ENCODE measurements around the gene GSTO2.
A peak's percentile ranks its signal among the peaks of the same experiment; 100 is the strongest.

GSTO2 gene

DNA sequence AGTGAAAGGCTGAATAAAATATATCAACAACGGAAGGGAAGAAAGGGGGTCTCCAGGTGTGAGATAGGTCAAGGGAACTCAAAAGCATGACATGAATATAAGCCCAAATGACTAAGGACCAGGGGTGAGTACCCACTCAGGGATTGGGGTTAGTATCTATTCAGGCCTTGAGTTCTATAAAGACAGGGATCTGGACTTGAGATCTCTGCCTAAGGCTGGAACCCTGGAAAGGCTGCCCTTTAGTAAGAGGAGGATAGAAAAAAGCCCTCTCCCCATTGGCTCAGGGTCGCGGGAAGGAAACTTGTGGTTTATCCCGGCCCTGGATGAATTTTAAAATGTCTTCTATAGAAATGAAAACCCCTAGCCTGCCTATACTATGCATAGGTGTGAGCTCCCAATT, 71.7 kb downstream of the GSTO2 start:
- no peak for DNase-seq (ENCODE audit: low spot score)

DNA sequence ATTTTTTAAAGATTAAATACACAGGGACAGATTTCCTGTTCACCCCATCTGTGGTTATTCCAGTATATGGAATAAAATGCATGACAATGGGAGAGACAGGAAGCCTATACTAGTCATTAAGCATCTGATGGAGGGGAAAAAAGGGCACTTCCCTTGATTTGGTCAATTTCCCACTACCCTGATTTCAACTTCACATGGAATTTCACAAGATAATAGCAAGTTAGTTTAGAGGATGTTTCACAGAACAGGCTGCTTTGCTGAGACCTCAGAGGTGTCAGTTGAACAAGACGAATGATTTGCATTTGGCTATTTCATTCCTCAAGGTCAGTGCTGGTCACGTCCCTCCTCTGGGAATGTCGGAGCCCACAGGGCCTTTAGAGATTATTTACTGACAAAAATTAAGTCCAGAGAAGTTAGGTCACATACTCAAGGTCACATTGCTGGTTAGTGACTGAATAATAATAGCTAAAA, 74.0 kb downstream of the GSTO2 start:
- no peak for DNase-seq (ENCODE audit: low spot score)

DNA sequence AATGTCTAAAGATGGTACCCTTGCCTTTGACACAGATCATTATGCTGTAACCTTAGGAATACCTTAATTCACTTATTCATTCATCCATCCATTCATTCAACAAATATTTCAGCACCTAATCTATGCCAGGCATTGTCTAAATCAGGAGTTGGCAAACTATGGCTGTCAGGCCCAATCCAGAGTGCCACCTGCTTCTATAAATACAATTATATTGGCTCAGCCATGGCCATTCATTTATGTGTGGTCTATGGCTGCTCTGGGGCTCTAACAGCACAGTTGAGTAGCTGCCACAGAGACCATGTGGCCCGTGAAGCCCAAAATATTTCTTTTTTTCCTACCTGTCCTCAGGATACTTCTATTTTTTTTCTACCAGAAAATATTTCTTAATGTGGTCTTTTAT, 75.2 kb downstream of the GSTO2 start:
- no peak for DNase-seq (ENCODE audit: low spot score)

DNA sequence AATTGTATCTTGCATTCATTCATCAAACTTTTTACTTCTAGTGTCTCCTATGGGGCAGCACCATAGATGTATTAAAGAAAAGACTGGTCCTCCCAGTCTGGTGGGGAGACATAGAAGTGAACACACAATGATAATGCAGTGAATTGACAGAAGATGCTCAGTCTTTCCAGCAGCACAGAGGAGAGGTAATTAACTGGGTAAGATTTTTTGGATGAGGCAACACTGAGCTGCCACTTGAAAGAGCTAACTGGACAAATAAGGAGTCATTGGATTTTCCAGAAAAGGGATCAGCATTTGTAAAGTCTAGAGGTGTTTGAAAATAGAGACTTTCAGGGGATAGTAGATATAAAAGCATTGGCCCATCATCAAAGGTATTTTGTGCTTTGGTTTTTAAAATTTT, 76.5 kb downstream of the GSTO2 start:
- DNase-seq (ENCODE audit: low spot score), result no peak

DNA sequence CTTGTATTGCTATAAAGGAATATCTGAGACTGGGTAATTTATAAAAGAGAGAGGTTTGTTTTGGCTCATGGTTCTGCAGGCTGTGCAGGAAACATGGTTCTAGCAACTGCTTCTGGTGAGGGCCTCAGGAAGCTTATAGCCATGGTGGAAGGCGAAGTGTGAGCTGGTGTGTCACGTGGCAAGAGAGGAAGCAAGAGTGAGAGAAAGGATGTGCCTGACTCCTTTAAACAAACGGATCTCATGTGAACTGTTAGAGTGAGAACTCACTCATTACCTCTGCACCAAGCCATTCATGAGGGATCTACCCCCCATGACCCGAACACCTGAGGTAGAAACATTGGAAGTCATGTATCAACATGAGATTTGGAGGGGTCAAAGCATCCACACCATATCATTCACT, 77.0 kb downstream of the GSTO2 start:
- DNase-seq (ENCODE audit: low spot score), result no peak

DNA sequence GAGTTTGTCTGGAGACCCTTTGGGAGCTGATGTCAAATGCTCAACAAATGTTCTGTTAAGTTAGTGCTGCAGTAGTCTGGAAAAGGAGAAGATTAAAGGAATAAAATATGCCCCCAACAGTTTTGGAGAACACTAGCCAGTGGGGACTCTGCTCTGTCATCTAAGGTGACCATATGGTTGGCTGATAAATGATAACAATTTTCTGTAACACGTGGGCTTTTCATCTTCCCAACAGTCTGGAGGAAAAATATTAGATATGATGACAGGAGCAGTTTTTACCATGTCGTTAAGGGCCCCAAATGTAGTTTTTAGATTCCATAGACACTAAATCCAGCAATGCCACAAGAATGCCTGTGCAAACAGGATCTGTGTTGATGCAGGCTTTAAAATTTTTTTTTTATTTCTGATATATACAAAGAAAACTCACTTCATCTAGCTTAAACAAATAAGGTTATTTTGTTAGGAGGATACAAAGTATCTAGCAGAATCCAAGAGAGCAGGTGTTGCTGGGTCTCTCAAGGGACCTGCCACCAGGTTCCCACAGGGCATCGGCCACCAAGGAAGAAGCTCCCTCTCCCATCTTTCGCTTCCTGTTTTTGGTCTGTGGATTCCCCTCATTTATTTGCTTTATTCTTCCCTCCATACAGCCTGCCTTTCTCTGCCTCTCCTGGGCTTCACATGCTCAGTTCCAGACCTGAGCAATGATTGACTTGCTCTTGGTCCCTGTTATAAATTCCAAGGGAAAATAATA, 78.5 kb downstream of the GSTO2 start:
- no peak for DNase-seq (ENCODE audit: low spot score)

DNA sequence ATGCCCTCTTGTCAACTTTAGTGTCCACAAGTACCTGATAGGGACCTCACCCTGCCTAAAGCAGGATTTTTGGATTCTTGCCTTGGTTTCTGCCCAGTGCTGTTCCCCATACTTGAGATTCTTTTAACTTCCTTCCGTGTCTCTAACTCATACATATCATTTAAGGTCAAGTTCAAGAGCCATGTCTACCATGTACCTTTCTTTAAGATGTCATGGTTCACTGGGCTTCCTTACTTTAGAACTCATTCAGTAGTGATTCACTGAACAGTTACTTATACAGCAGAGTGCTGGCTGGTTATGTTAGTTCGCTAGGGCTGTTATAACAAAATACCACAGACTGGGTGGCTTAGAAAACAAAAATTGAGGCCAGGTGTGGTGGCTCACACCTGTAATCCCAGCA, 79.6 kb downstream of the GSTO2 start:
- no peak for DNase-seq (ENCODE audit: low spot score)

DNA sequence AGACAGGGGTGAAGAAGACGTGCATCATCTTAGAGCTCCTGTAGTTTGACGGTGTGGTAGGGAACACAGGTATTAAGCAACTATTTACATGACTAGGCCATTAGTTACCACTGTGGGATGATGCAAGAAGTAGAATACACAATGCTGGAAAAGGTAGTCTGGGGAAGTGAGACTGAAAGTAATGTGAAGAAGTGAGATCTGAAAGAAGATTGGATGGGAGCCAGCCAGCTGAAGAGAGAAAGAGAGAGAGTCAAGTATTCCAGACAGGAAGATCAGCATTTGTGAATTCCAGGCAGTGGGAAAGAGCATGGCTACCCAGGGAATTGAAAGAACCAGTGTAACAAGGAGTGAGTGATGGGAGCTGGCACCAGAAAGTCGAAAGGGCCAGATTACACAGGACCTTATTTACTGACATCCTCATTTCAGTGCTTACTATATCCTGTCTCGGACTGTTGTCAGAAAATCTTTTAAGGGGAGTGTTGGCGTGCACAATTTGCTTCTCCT, 80.7 kb downstream of the GSTO2 start:
- DNase-seq (ENCODE audit: low spot score), result no peak

DNA sequence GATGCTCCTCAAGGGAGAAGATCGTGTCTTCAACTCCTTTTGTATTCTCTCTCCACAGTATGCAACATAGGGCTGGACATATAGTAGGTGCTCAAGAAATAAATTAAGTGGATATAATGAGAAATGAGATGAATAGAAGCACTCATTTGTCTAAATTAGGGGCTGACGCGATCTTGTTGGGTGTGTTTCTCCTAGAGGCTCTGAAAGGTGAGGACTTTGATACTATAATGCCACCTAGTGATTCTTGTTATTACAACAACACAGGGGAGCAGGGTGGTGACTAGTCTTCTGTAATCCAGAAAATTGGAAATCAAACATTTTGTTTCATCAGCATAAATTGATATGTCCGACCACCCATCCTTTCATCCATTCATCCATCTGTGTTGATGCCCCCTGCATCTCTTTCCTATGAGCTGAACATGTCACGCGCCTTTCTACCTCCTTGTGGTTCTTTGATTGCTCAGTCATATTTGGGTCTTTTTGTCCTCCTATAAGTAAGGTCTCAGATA, 81.2 kb downstream of the GSTO2 start:
- DNase-seq (ENCODE audit: low spot score), result peak; percentile 63

DNA sequence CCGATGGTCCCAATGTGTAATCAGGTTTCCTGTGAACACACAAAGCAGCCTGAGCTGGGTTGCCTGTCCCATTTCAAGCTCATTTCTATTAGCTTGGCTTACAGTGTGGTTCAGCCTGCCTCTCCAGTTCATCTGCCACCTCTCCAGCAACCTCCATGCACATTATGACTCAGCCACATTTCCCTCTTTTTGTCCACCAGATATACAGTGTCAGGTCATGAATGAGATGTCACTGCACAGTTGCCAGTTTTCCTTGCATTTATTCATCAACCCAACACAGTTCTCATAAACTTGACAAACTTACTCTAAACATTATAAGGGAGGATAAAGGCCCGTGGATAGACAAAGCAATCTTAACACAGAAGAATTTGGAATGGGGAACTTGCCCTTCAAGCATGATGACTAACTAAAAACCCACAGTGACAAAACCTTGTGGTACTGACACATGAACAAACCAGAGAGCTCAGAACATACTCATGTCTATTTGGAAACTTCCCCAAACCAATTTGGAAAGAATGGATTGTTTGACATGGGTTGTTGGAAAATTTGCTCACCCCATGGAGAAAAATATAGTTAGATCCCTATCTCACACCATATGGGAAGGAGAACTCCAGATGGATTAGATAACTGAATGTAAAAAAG, 82.2 kb downstream of the GSTO2 start:
- DNase-seq (ENCODE audit: low spot score), result peak; percentile 69

DNA sequence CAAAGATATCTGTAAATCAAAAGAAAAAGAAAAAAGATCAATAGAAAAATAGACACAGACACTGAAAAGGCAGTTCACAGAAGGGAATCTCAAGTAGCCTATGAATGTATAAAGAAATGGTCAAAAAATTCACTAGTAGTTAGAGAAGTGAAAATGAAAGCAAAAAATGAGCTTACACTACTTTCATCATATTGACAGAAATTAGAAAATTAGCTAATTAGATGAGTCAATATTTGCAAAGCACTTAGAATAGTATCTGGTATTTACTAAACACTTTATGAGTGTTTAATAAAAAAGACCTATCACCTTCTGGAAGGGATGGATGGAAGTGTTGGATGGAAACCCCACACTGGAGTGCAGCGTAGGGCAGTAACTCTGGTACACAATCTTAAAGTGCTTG, 82.9 kb downstream of the GSTO2 start:
- no peak for DNase-seq (ENCODE audit: low spot score)

DNA sequence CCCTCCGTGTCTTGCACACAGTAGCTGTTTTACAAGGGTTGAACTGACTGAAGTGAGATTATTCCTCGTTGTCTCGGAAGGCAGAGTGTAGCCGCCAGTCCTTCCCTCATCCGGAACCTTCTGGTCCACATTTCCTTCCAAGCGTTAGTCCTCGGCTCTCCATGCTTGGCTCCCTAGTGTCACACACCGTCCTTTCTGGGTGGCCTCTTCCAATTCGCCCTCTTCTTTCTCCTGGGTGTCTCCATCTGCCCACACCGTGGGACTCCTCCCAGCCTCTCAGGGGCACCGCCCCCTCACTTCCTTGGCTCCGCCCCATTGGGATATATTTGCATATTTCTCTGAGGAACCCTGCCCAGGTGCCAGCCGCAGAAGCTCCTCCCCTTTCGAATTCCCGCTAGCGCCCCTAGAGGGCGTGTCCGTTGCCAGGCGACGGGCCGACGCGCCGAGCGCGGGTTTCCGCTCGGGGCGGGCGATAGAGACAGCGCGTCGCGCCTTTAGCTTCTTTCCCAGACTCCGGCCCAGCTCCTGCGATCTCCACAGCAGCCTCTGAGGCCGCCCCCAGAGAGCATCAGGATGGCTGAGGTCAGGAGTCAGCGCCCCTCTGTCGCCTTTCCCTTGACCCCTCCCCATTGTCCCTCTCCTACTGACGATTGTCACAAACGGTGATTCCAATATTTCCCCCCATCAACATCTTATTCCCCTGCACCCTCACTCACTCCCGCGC, 84.5 kb downstream of the GSTO2 start, which contains the start of gene CFAP58:
Gene CFAP58 (plus strand): TSS at position 509 of the 724 bp plus-strand sequence. CDS start 65 bp downstream, at position 574.
- peak; percentile 92 for DNase-seq (ENCODE audit: low spot score)

Measured in AG20443 (cell line).